ENCODE results near the gene HMGN1.
"Not testable (repeated sequence)": the region's sequence is repeated elsewhere in the genome, so short reads cannot be mapped to it uniquely, and the experiment has no call there.

The HMGN1 gene

GRCh38 chr21:39385299-39386145, 36.6 kb upstream of the HMGN1 start:
- H3K9me2 ChIP-seq (ENCODE audit: low read depth, low read length) = no peaks in the 10 kb centered on the region
- peaks cover 52% of the 10 kb centered on the region for H3K4me1 ChIP-seq (ENCODE audit: insufficient read depth, low read length, severe bottlenecking)
- H3K4me2 ChIP-seq (ENCODE audit: low read length) = peak overlapping the region; percentile 81
- H3K9me3 ChIP-seq (ENCODE audit: low read length) = no peaks in the 10 kb centered on the region
- peak overlapping the region; percentile 62 for H3K9ac ChIP-seq (ENCODE audit: low read length)
- peaks cover 2% of the 10 kb centered on the region; the same call in 1 of the 2 replicates for H3K36me3 ChIP-seq (ENCODE audit: insufficient read depth, low read length)
- peak overlapping the region; percentile 75 for H3K27ac ChIP-seq (ENCODE audit: low read depth, low read length, poor library complexity, severe bottlenecking)
- H3K4me3 ChIP-seq (ENCODE audit: low read depth, low read length, poor library complexity, severe bottlenecking) = peak overlapping the region; percentile 49
- no peaks in the 10 kb centered on the region for H4K20me1 ChIP-seq (ENCODE audit: insufficient read depth, low read length)
- H2AFZ ChIP-seq (ENCODE audit: low read length) = no peak overlapping the region
- 0 out of 2 replicates have a peak, but pooled peaks cover 9% of the 10 kb centered on the region for H3F3A ChIP-seq (ENCODE audit: insufficient read depth, low read length)
- TF ChIP-seq EZH2 (IDR thresholded peaks at IDR 0.05; ENCODE audit: borderline replicate concordance, low read length) = no peak
- TF ChIP-seq CTCF (IDR thresholded peaks at IDR 0.05; ENCODE audit: low read length) = no peak
- peaks cover 16% of the 10 kb centered on the region; the same call in 1 of the 2 replicates for H3K79me2 ChIP-seq (ENCODE audit: insufficient read depth, low read length)
- H3K27me3 ChIP-seq (ENCODE audit: insufficient read depth, low read length) = no peaks in the 10 kb centered on the region

GRCh38 chr21:39384674-39385298, 35.9 kb upstream of the HMGN1 start:
- H3F3A ChIP-seq (ENCODE audit: insufficient read depth, low read length) = 0 out of 2 replicates have a peak, but pooled peaks cover 9% of the 10 kb centered on the region
- H3K36me3 ChIP-seq (ENCODE audit: insufficient read depth, low read length) = no peaks in the 10 kb centered on the region
- TF ChIP-seq CTCF (IDR thresholded peaks at IDR 0.05; ENCODE audit: low read length) = no peak
- peak overlapping the region; percentile 75 for H3K27ac ChIP-seq (ENCODE audit: low read depth, low read length, poor library complexity, severe bottlenecking)
- H3K4me1 ChIP-seq (ENCODE audit: insufficient read depth, low read length, severe bottlenecking) = peaks cover 53% of the 10 kb centered on the region
- H3K79me2 ChIP-seq (ENCODE audit: insufficient read depth, low read length) = peaks cover 15% of the 10 kb centered on the region; the same call in 1 of the 2 replicates
- H3K9me3 ChIP-seq (ENCODE audit: low read length) = no peaks in the 10 kb centered on the region
- H3K4me3 ChIP-seq (ENCODE audit: low read depth, low read length, poor library complexity, severe bottlenecking) = no peak overlapping the region
- H3K27me3 ChIP-seq (ENCODE audit: insufficient read depth, low read length) = no peaks in the 10 kb centered on the region
- no peak overlapping the region for H2AFZ ChIP-seq (ENCODE audit: low read length)
- peak overlapping the region; percentile 81; the same call in 1 of the 2 replicates for H3K4me2 ChIP-seq (ENCODE audit: low read length)
- no peaks in the 10 kb centered on the region for H3K9me2 ChIP-seq (ENCODE audit: low read depth, low read length)
- H3K9ac ChIP-seq (ENCODE audit: low read length) = no peak overlapping the region; the same call in 1 of the 2 replicates
- H4K20me1 ChIP-seq (ENCODE audit: insufficient read depth, low read length) = no peaks in the 10 kb centered on the region

- not testable (repeated sequence) for H3K4me3 ChIP-seq (ENCODE audit: low read depth, low read length, poor library complexity, severe bottlenecking); H2AFZ ChIP-seq (ENCODE audit: low read length); H3K27ac ChIP-seq (ENCODE audit: low read depth, low read length, poor library complexity, severe bottlenecking); H3K9ac ChIP-seq (ENCODE audit: low read length); H3K27me3 ChIP-seq (ENCODE audit: insufficient read depth, low read length); H3K79me2 ChIP-seq (ENCODE audit: insufficient read depth, low read length); H3K9me3 ChIP-seq (ENCODE audit: low read length); H3K4me2 ChIP-seq (ENCODE audit: low read length); H3K9me2 ChIP-seq (ENCODE audit: low read depth, low read length); H3K36me3 ChIP-seq (ENCODE audit: insufficient read depth, low read length); H3F3A ChIP-seq (ENCODE audit: insufficient read depth, low read length); H4K20me1 ChIP-seq (ENCODE audit: insufficient read depth, low read length)
- H3K4me1 ChIP-seq (ENCODE audit: insufficient read depth, low read length, severe bottlenecking) = peaks cover 31% of the 10 kb centered on the region
Measured at GRCh38 chr21:39382096-39382495, 33.2 kb upstream of the HMGN1 start.
